Left lung (tissue), 10 donors: ENCODE measurements around the gene OR2A5. TPM values are rescaled to one million over a fixed set of nuclear protein-coding genes. Genes with fewer than 3 reads are reported as not detected.
A peak's percentile ranks its signal among the peaks of the same experiment; 100 is the strongest.
"Not testable (repeated sequence)": the region's sequence is repeated elsewhere in the genome, so short reads cannot be mapped to it uniquely, and the experiment has no call there.

ENCODE experiments used
- ATAC-seq: fragments of 200-7000 bp; cut with Tn5 transposase; one replicate; pipeline ENCODE4 v1.9.1; 2020; ENCODE audit warnings: moderate library complexity
- DNase-seq, 4 donors: peaks; one replicate each; pipeline ENCODE4 v3.0.0-alpha.2; 2013 to 2020
- H3K27ac ChIP-seq, 2 donors: fragments of 200-600 bp; sonication (generic) in 1 of 2; one replicate each; pipeline versions ENCODE4 v1.5.0 to v1.8.0; 2020 to 2021
- H3K27me3 ChIP-seq, 2 donors: fragments of 200-600 bp; sonication (generic) in 1 of 2; one replicate each; pipeline versions ENCODE4 v1.5.0 to v1.8.0; 2020 to 2021
- H3K36me3 ChIP-seq, 2 donors: fragments of 200-600 bp; sonication (generic) in 1 of 2; one replicate each; pipeline versions ENCODE4 v1.5.0 to v1.8.0; 2020 to 2021
- H3K4me1 ChIP-seq, 2 donors: fragments of 200-600 bp; one replicate each; pipeline ENCODE4 v1.8.0; 2021
- H3K4me3 ChIP-seq, 2 donors: fragments of 200-600 bp; sonication (generic) in 1 of 2; one replicate each; pipeline versions ENCODE4 v1.5.0 to v1.8.0; 2020 to 2021; ENCODE audit warnings: mild to moderate bottlenecking in 1 of 2
- H3K9me3 ChIP-seq, 2 donors: fragments of 200-600 bp; sonication (generic) in 1 of 2; one replicate each; pipeline versions ENCODE4 v1.5.0 to v1.8.0; 2020 to 2021
- CTCF ChIP-seq, 2 donors: fragments of 200-600 bp; sonication (generic) in 1 of 2; IDR thresholded peaks; one replicate each; pipeline versions ENCODE4 v1.5.0 to v1.8.0; 2021; ENCODE audit warnings: antibody characterized with exemption in 2 of 2
- intact Hi-C, 2 donors: fragments of 100-400 bp; cut with DNase I; formaldehyde crosslinking; loops; one replicate each; pipeline versions ENCODE4 v1.11.2 to v1.14.2; 2022
- polyA plus RNA-seq, 6 donors: library from polyadenylated mRNA; unstranded; fragments of 120-200 nt; gene quantifications; one replicate each; pipeline ENCODE4 v1.2.1, GENCODE V29; 2013; ENCODE audit not compliant: insufficient read length in 6 of 6
- total RNA-seq, 2 donors: library from RNA; stranded (reverse); fragmentation: NEBNext Ultra II Directional; extraction: Animal tissue kit (Norgen Biotek cat#: 25700); gene quantifications; one replicate each; pipeline ENCODE4 v1.2.1, GENCODE V29; 2021
- donor health status: DM: no; HTN: yes; CAD: no.
- donor health status: DM: no; HTN: no; CAD: no.

OR2A5 gene
- total and polyA plus RNA-seq, 8 donors = 0.06 to 0.28 (median 0.15) TPM; not detected in 2

GRCh38 chr7:144049491-144049890, 743 bp downstream of the OR2A5 start:
- intact Hi-C loops = no loop called here
- Histone ChIP-seq H3K36me3 (no peaks in the 10 kb centered on the region), H3K4me1 (no peaks in the 10 kb centered on the region), H3K27me3 (no peaks in the 10 kb centered on the region), H3K4me3 (no peak overlapping the region), H3K27ac (no peak overlapping the region), H3K9me3 (no peaks in the 10 kb centered on the region)
- no peak for TF ChIP-seq CTCF (IDR thresholded peaks at IDR 0.05)
- ATAC-seq (no peak), DNase-seq (no peak)

GRCh38 chr7:144050093-144050492, 1.3 kb downstream of the OR2A5 start:
- no peaks in the 10 kb centered on the region for H3K4me1 ChIP-seq
- no peak overlapping the region for H3K4me3 ChIP-seq
- intact Hi-C loops = no loop called here
- H3K27me3 ChIP-seq = no peaks in the 10 kb centered on the region
- no peaks in the 10 kb centered on the region for H3K36me3 ChIP-seq
- no peak for DNase-seq
- no peak overlapping the region for H3K27ac ChIP-seq
- H3K9me3 ChIP-seq = no peaks in the 10 kb centered on the region
- TF ChIP-seq CTCF (IDR thresholded peaks at IDR 0.05) = no peak
- ATAC-seq = no peak

GRCh38 chr7:144050884-144051283, 2.1 kb downstream of the OR2A5 start:
- H3K9me3 ChIP-seq, H3K27me3 ChIP-seq, intact Hi-C loops, H3K36me3 ChIP-seq, H3K4me3 ChIP-seq, H3K4me1 ChIP-seq, H3K27ac ChIP-seq, ATAC-seq: not testable (repeated sequence)
- peak in 1 of 4 donors; percentile 50 for DNase-seq

- Histone ChIP-seq H3K9me3 (no peaks in the 10 kb centered on the region), H3K36me3 (no peaks in the 10 kb centered on the region), H3K4me3 (no peak overlapping the region), H3K27me3 (no peaks in the 10 kb centered on the region), H3K4me1 (no peaks in the 10 kb centered on the region), H3K27ac (no peak overlapping the region)
- TF ChIP-seq CTCF (IDR thresholded peaks at IDR 0.05) = no peak
- DNase-seq (no peak), ATAC-seq (no peak)
- intact Hi-C loops = no loop called here
These were observed 9.2 kb downstream of the OR2A5 start for GRCh38 chr7:144057954-144058353.

GRCh38 chr7:144063710-144064109, 15.0 kb downstream of the OR2A5 start:
- no peaks in the 10 kb centered on the region for H3K36me3 ChIP-seq
- H3K9me3 ChIP-seq = no peaks in the 10 kb centered on the region
- ATAC-seq (no peak), DNase-seq (no peak)
- H3K4me1 ChIP-seq = no peaks in the 10 kb centered on the region
- no peaks in the 10 kb centered on the region for H3K27me3 ChIP-seq
- intact Hi-C loops = no loop called here
- H3K27ac ChIP-seq = no peak overlapping the region
- no peak overlapping the region for H3K4me3 ChIP-seq
- no peak for TF ChIP-seq CTCF (IDR thresholded peaks at IDR 0.05)

- no peak within 1 kb of the TSS for H3K27ac ChIP-seq
- intact Hi-C loops = no loop called here
- no peaks in the 10 kb centered on the region for H3K27me3 ChIP-seq
- DNase-seq (no peak), ATAC-seq (no peak)
- H3K36me3 ChIP-seq = no peaks in the 10 kb centered on the region
- H3K9me3 ChIP-seq = no peaks in the 10 kb centered on the region
- no peak for TF ChIP-seq CTCF (IDR thresholded peaks at IDR 0.05)
- H3K4me3 ChIP-seq = no peak within 1 kb of the TSS
- no peaks in the 10 kb centered on the region for H3K4me1 ChIP-seq
These were observed 20.8 kb downstream of the OR2A5 start, which contains the start of gene OR2A25 for GRCh38 chr7:144069511-144069910. Gene OR2A25, plus strand, starts transcription at chr7:144069811. Its CDS starts 4,409 bp downstream, at chr7:144074220.
